HCT116 (cell line): ENCODE results near the gene MRPL37.

Experiments used
- CEBPB ChIP-seq: IDR thresholded peaks from 2 replicates; pipeline ENCODE4 v1.6.1; 2012; ENCODE audit warnings: low read depth
- EZH2 ChIP-seq: fragments of 200-600 bp; sonication (generic); IDR thresholded peaks from 2 replicates; pipeline ENCODE4 v1.6.1; 2017; ENCODE audit warnings: antibody characterized with exemption, mixed run types
- EZH2phosphoT487 ChIP-seq: fragments of 200-600 bp; IDR thresholded peaks from 2 replicates; pipeline ENCODE4 v1.6.1; 2018; ENCODE audit warnings: antibody characterized with exemption, borderline replicate concordance
- POLR2A ChIP-seq: IDR thresholded peaks from 2 replicates; pipeline ENCODE4 v1.7.0; 2011; ENCODE audit warnings: borderline replicate concordance; ENCODE audit not compliant: insufficient read depth, insufficient read length; ENCODE audit errors: extremely low read depth
- POLR2AphosphoS5 ChIP-seq: IDR thresholded peaks from 2 replicates; pipeline ENCODE4 v1.6.1; 2011; ENCODE audit warnings: mild to moderate bottlenecking, low read depth, low read length, moderate library complexity
- REST ChIP-seq: IDR thresholded peaks from 2 replicates; pipeline ENCODE4 v1.6.1; 2012; ENCODE audit warnings: low read depth
- SP1 ChIP-seq: IDR thresholded peaks from 2 replicates; pipeline ENCODE4 v1.6.1; 2012; ENCODE audit warnings: low read depth
- TCF7L2 ChIP-seq: IDR thresholded peaks from 2 replicates; pipeline ENCODE4 v1.7.0; 2011; ENCODE audit warnings: borderline replicate concordance, inconsistent platforms; ENCODE audit not compliant: insufficient read depth, insufficient read length; ENCODE audit errors: extremely low read depth
- TF ChIP-seq, protein P1 (sequence below), 3 experiments: fragments of 200-600 bp in 1 of 3; sonication (generic) in 1 of 3; IDR thresholded peaks in 2 of 3; conservative IDR thresholded peaks in 1 of 3; 2 replicates each; pipeline ENCODE4 v1.5.1; 2012 to 2017; ENCODE audit warnings: low read depth in 2 of 3, low read length in 2 of 3, antibody characterized with exemption in 1 of 3, borderline replicate concordance in 1 of 3, control low read depth in 1 of 3, mild to moderate bottlenecking in 1 of 3, mixed read lengths in 1 of 3, mixed run types in 1 of 3, moderate library complexity in 1 of 3; ENCODE audit not compliant: insufficient read depth in 1 of 3
- TF ChIP-seq, protein P2 (sequence below): IDR thresholded peaks from 2 replicates; pipeline ENCODE4 v1.6.1; 2012
- TF ChIP-seq, protein P3 (sequence below): IDR thresholded peaks from 2 replicates; pipeline ENCODE4 v1.6.1; 2012

DNA sequence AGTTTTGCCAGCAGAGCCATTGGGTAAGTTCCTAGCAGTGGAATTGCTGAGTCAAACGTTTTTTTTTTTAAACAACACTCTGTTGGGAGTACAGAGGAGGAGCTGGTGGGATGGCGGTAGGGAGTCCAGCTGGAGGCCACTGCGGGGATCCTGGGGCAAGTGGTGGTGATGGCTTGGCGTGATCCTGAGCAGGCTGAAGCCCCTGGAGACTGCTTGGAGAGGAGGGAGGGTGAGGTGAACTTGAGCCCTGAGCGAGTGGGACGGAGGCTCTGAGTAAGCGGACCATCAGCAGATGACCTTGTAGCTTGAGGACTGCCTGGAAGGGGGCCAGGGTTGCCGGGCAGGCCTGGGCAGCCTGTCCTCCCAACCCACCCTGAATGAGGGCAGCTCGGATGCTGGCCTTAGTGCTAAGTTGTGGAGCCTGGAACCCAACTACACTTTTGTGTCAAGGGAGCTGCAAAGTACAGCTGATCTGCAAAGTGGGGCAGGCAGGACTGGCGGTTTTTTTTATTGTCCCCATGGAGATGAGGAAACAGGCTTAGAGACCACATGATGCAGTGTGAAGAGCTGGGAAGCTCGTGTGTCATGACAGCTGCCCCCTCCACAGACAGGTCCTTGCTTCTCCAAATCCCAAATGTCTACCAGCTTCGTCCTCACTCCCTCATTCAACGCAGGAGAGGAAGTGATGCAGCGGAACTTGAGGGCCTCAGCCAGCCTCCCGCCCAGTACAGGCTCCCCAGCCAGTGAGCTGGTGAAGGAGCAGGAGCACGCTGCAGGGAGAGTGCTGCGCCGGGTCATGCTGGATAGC lies 20.2 kb downstream of the MRPL37 start:
- TF ChIP-seq, protein P1, sequence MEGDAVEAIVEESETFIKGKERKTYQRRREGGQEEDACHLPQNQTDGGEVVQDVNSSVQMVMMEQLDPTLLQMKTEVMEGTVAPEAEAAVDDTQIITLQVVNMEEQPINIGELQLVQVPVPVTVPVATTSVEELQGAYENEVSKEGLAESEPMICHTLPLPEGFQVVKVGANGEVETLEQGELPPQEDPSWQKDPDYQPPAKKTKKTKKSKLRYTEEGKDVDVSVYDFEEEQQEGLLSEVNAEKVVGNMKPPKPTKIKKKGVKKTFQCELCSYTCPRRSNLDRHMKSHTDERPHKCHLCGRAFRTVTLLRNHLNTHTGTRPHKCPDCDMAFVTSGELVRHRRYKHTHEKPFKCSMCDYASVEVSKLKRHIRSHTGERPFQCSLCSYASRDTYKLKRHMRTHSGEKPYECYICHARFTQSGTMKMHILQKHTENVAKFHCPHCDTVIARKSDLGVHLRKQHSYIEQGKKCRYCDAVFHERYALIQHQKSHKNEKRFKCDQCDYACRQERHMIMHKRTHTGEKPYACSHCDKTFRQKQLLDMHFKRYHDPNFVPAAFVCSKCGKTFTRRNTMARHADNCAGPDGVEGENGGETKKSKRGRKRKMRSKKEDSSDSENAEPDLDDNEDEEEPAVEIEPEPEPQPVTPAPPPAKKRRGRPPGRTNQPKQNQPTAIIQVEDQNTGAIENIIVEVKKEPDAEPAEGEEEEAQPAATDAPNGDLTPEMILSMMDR (IDR thresholded peaks at IDR 0.05 in 2 of 3, conservative IDR thresholded peaks at IDR 0.05 in 1 of 3; ENCODE audit: borderline replicate concordance in 1 of 3, insufficient read depth in 1 of 3, low read depth in 2 of 3, low read length in 2 of 3) = no peak
- no peak for TF ChIP-seq EZH2
- TF ChIP-seq REST = no peak
- TF ChIP-seq POLR2A = no peak
- TF ChIP-seq, protein P2, sequence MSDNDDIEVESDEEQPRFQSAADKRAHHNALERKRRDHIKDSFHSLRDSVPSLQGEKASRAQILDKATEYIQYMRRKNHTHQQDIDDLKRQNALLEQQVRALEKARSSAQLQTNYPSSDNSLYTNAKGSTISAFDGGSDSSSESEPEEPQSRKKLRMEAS = no peak
- no peak for TF ChIP-seq SP1
- TF ChIP-seq CEBPB = no peak
- no peak for TF ChIP-seq POLR2AphosphoS5
- no peak for TF ChIP-seq EZH2phosphoT487
- no peak for TF ChIP-seq TCF7L2
- TF ChIP-seq, protein P3, sequence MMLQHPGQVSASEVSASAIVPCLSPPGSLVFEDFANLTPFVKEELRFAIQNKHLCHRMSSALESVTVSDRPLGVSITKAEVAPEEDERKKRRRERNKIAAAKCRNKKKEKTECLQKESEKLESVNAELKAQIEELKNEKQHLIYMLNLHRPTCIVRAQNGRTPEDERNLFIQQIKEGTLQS = no peak
